AG09319 (cell line): ENCODE data around the gene ADAMTSL2.

Source experiments
- DNase-seq: peaks from one replicate; pipeline ENCODE4 v3.0.0-alpha.2; 2010; ENCODE audit warnings: low read depth; ENCODE audit errors: extremely low read depth
- CTCF ChIP-seq: IDR thresholded peaks from 2 replicates; pipeline ENCODE4 v1.5.1; 2011; ENCODE audit warnings: low read depth, mild to moderate bottlenecking, inconsistent platforms, low read length, moderate library complexity

ADAMTSL2 gene

GRCh38 chr9:133526721-133527321, 7.7 kb upstream of the ADAMTSL2 start:
- DNase-seq: no peak
- no peak for TF ChIP-seq CTCF

- TF ChIP-seq CTCF: no peak
- DNase-seq: no peak
Observed at GRCh38 chr9:133527444-133527920, 7.0 kb upstream of the ADAMTSL2 start.

- no peak for DNase-seq
- no peak for TF ChIP-seq CTCF
Observed at GRCh38 chr9:133528001-133528875, 6.3 kb upstream of the ADAMTSL2 start.

GRCh38 chr9:133528876-133529241, 5.6 kb upstream of the ADAMTSL2 start:
- no peak for TF ChIP-seq CTCF
- DNase-seq: no peak

- no peak for DNase-seq
- no peak for TF ChIP-seq CTCF
Observed at GRCh38 chr9:133529457-133529856, 5.0 kb upstream of the ADAMTSL2 start.

GRCh38 chr9:133529874-133530273, 4.6 kb upstream of the ADAMTSL2 start:
- TF ChIP-seq CTCF: no peak

GRCh38 chr9:133531293-133531692, 3.2 kb upstream of the ADAMTSL2 start:
- DNase-seq: no peak
- TF ChIP-seq CTCF: no peak

More at GRCh38 chr9:133529874-133530273, 4.6 kb upstream of the ADAMTSL2 start:
- no peak for DNase-seq
